GM19035 (cell line): ENCODE data around the gene TRIM9.

ENCODE experiments used
- ATAC-seq: cut with Tn5 transposase; IDR thresholded peaks from one replicate; pipeline ENCODE4 v1.9.1; 2021; ENCODE audit not compliant: unreplicated experiment

The TRIM9 gene

DNA sequence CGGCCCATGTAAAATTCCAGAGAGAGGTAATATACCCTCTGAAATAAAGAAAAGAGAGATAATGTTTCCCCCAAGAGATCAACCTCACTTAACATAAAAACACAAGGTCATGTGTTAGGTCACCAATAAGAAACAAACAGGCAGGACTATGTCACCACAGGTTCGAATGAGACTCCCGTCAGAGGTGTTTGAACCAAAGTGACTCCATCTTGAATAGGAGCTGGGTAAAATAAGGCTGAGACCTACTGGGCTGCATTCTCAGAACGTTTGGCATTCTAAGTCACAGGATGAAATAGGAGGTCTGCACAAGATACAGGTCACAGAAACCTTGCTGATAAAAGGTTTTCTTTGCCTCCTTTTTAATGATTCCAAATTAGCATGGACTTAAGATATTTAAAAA lies 157.1 kb downstream of the TRIM9 start:
- no peak for ATAC-seq

- ATAC-seq: no peak
Measured at GRCh38 chr14:50937325-50937724, 157.6 kb downstream of the TRIM9 start.

DNA sequence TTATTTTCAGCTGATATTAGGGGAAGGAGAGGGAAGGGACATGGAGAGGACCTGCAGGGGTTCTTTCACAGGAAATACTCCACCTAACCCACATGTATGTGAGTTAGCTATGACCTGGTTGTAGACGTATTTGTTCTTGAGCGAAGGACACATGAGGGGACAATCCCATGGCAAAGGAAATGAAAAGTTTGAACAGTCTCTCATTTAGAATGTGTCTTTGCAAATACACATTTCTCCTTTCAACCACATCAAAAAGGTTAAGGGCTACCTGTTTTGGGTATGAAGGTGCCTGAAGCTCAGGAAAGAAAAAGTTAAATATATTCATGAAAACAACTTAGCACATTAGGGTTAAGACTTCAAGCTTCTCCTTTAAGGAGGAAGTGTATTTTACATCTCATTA lies 158.0 kb downstream of the TRIM9 start:
- no peak for ATAC-seq

- ATAC-seq: no peak
Measured at GRCh38 chr14:50936016-50936340, 158.9 kb downstream of the TRIM9 start.

- ATAC-seq: no peak
Measured at GRCh38 chr14:50935126-50936015, 159.5 kb downstream of the TRIM9 start.

- no peak for ATAC-seq
Measured at GRCh38 chr14:50932592-50933495, 162.1 kb downstream of the TRIM9 start.

- ATAC-seq: no peak
Measured at GRCh38 chr14:50932156-50932555, 162.7 kb downstream of the TRIM9 start.

DNA sequence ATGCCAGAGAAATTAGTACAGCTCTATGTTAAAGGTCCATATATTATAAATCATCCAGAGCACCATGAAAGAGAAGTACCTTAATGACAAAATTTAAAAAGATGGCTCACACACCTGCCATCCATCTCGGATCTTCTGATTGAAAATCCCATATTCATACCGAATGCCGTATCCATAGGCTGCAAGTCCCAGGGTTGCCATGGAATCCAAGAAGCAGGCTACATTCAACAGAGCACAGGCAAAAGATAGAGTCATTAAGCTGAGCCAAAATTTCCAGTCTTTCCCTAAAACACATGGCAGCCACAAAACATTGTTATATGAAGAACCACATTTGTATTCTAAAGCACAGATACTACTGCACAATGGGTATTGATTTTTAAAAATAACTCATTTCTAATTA lies 163.3 kb downstream of the TRIM9 start:
- ATAC-seq: no peak

GRCh38 chr14:50929506-50929905 lies 165.4 kb downstream of the TRIM9 start:
- no peak for ATAC-seq

- ATAC-seq: no peak
Measured at GRCh38 chr14:50928002-50928635, 166.8 kb downstream of the TRIM9 start.

DNA sequence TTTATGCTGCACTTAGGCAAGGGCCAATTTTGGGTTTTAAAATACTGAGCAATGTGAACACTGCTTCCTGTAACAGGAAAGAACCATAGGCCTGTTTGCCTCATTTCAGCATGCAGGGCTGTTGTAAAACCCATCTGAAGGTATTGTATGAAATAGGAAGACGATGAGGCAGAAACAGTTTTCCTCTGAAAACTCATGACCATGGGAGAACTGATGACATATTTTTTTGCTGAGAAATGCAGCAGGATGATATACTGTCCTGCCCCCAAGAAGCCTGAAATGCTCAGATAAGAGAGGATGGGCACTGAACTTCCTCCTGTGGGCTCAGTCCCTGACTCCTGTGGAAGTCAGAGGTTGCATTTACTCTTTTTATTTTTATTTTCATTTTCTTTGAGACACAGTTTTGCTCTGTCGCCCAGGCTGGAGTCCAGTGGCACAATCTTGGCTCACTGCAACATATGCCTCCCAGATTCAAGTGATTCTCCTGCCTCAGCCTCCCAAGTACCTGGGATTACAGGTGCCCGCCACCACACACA lies 168.0 kb downstream of the TRIM9 start:
- no peak for ATAC-seq
